ENCODE measurements around the gene FRMD4A.

GRCh38 chr10:13684806-13685482 lies 645.8 kb downstream of the FRMD4A start:
- no peak for TF ChIP-seq POLR2A (IDR thresholded peaks at IDR 0.05; ENCODE audit: low read depth, low read length)
- TF ChIP-seq POLR2AphosphoS5 (IDR thresholded peaks at IDR 0.05; ENCODE audit: low read depth, low read length): no peak

All from GM12892 (cell line).